Fibroblast of skin of back (primary cell): ENCODE data around the gene CA11. TPM values are rescaled to one million over a fixed set of nuclear protein-coding genes. Genes with fewer than 3 reads are reported as not detected.
A peak's percentile ranks its signal among the peaks of the same experiment; 100 is the strongest.
"Not testable (repeated sequence)": the region's sequence is repeated elsewhere in the genome, so short reads cannot be mapped to it uniquely, and the experiment has no call there.

Experiments
- DNase-seq: peaks from one replicate; pipeline ENCODE4 v3.0.0-alpha.2; 2013
- polyA plus RNA-seq, 2 experiments: library from polyadenylated mRNA; unstranded; fragments of 120-200 nt; gene quantifications; one replicate each; pipeline ENCODE4 v1.2.1, GENCODE V29; 2013; ENCODE audit not compliant: insufficient read length in 2 of 2

Gene CA11
- polyA plus RNA-seq (2013, experiment 1 of 2; ENCODE audit: insufficient read length): 1.3 TPM
- 3.0 TPM for polyA plus RNA-seq (2013, experiment 2 of 2; ENCODE audit: insufficient read length)

DNA sequence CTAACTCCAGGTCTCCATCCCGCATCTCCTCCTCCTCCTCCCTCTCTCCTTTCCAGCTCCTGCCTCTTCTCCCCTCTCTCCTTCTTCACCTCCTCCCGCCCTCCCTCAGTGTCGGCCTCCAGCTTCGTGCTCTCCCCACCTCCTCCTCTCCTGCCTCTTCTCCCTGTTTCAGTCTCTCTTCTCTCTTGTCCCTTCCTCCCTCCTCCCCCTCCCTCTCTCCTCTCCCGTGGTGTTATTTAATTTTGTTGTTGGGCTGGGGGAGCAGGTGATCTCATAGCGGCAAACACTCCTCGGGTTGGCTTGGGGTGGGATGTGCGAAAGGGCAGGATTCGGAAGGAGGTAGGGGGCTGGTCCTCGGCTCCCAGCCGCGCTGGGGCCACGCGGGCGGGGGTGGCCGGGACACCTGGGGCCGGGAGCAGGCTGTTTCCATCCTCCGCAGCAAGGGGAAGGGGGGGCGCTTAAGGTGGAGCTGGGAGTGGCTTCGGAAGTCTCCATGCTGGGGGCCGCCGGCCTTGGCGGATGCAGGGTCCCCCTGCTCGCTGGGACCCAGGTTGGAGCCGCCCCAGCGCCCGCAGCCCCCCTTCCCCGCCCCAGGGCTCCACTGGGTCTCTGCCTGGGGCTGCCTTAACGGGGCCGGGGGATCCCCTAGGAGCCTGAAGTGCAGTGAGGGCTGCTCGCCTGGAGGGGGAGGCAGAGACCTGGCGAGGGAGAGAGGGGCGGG, at the start of gene CA11:
CA11 (minus strand) TSS at position 187 of the 721 bp plus-strand sequence. CDS start 555 bp downstream, outside the sequence.
- peak; percentile 80 for DNase-seq

- not testable (repeated sequence) for DNase-seq
These were observed 47.6 kb upstream of the CA11 start for GRCh38 chr19:48693629-48694028.

GRCh38 chr19:48689449-48689848, 43.5 kb upstream of the CA11 start:
- DNase-seq: no peak

- DNase-seq: no peak
These were observed 41.8 kb upstream of the CA11 start for GRCh38 chr19:48687776-48688175.

DNA sequence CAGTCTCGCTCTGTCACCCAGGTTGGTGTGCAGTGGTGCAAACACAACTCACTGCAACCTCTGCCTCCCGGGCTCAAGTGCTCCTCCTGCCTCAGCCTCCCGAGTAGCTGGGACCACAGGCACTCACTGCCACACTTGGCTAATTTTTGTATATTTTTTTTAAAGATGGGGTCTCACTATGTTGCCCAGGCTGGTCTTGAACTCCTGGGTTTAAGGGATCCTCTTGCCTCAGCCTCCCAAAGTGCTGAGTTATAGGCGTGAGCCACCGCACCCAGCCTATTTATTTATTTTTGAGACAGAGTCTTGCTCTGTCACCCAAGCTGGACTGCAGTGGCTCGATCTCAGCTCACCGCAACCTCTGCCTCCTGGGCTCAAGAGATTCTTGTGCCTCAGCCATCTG, 40.6 kb upstream of the CA11 start:
- not testable (repeated sequence) for DNase-seq

- no peak for DNase-seq
These were observed 40.1 kb upstream of the CA11 start for GRCh38 chr19:48686088-48686487.

GRCh38 chr19:48685583-48685982, 39.6 kb upstream of the CA11 start:
- DNase-seq: no peak

DNA sequence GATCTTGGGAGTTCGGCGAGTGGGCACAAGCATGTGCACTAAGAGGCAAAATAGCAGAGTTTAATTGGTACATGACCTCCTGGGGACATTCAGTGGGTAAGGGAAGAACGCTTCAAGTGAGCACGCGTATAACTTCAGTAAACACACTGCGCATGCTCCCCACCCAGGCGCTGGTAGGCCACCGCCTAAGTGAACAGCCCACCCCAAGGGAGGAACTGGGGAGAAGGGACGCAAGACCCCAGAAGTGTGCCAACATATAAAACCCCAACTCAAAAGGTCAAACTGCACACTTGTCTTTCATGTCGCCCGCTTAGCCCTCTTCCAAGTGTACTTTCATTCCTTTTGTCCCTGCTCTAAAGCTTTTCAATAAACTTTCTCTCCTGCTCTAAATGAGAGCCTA, 37.4 kb upstream of the CA11 start:
- DNase-seq: peak; percentile 50

GRCh38 chr19:48681127-48681470, 35.1 kb upstream of the CA11 start:
- DNase-seq: peak; percentile 16

DNA sequence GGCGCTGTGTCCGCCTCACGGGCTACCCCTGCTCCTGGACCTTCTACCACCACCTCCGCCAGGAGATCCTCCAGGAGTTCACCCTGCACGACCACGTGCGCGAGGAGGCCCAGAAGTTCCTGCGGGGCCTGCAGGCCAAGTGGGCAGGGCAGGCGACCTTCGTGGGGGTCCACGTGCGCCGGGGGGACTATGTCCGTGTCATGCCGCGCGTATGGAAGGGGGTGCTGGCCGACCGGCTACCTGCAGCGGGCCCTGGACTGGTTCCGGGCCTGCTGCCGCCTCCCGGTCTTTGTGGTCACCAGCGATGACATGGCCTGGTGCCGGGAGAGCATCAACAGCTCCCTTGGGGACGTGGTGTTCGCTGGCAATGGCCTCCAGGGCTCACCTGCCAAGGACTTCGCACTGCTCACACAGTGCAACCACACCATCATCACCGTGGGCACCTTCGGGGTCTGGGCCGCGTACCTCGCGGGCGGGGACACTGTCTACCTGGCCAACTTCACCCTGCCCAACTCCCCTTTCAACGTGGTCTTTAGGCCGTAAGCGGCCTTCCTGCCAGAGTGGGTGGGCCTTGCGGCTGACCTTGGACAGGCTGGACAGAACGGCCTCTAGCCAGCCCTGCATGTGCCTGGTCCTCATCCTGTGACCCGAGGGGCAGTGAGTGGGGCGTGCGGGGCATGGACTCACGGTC, 34.6 kb upstream of the CA11 start:
- no peak for DNase-seq

DNA sequence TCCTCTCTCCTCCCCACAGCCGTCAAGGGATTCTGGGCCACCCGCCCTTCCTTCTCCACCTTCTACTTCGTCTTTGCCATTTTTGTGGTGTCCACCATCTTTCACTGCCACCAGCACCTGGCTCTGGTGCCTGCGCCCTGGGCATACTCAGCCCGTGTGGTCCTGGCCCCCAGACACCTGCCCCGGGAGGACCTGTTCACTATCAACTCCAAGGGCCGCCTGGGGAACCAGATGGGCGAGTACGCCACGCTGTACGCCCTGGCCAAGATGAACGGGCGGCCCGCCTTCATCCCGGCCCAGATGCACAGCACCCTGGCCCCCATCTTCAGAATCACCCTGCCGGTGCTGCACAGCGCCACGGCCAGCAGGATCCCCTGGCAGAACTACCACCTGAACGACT, 34.0 kb upstream of the CA11 start:
- not testable (repeated sequence) for DNase-seq

DNA sequence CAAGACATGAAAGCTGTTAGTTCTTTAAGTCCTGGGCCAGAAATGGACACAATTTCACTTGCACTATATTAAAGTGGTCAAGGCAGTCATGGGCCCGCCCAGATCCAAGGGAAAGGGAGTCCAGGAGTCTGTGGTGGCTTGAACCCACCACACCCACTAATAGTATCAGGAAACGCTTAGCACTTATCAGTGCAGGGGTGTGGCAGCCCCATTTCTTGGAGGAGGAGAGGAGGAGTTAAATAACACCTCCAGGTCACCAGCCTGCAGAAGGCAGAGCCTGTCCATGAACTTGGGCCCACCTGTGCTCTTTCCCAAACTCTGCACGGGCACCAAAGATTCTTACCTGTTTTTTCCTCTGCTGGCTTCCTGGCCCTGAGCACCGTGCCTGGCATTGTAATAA, 32.2 kb upstream of the CA11 start:
- no peak for DNase-seq

DNA sequence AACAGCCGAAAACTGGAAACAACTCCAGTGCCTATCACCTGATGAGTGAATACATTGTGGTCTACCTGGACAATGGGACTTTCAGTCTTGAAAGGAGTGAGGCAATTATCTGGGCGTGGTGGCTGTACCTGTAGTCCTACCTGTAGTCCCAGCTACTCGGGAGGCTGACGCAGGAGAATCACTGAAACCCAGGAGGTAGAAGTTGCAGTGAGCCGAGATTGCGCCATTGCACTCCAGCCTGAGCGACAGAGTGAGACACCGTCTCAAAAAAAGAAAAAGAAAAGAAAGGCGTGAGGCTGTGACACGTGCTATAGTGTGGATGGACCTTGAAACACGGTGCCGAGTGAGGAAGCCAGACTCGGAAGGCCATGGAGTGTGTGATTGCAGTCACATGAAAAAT, 30.9 kb upstream of the CA11 start:
- no peak for DNase-seq

GRCh38 chr19:48676487-48676886, 30.5 kb upstream of the CA11 start:
- no peak for DNase-seq

GRCh38 chr19:48674921-48675824, 29.2 kb upstream of the CA11 start:
- peak; percentile 77 for DNase-seq

- DNase-seq: no peak
These were observed 28.3 kb upstream of the CA11 start for GRCh38 chr19:48674216-48674809.

GRCh38 chr19:48673436-48674100, 27.6 kb upstream of the CA11 start:
- no peak for DNase-seq

GRCh38 chr19:48672994-48673393, 27.0 kb upstream of the CA11 start, which contains the start of gene NTN5:
NTN5 (minus strand) TSS chr19:48673017; CDS start chr19:48670986, 2,031 bp downstream.
- no peak for DNase-seq

DNA sequence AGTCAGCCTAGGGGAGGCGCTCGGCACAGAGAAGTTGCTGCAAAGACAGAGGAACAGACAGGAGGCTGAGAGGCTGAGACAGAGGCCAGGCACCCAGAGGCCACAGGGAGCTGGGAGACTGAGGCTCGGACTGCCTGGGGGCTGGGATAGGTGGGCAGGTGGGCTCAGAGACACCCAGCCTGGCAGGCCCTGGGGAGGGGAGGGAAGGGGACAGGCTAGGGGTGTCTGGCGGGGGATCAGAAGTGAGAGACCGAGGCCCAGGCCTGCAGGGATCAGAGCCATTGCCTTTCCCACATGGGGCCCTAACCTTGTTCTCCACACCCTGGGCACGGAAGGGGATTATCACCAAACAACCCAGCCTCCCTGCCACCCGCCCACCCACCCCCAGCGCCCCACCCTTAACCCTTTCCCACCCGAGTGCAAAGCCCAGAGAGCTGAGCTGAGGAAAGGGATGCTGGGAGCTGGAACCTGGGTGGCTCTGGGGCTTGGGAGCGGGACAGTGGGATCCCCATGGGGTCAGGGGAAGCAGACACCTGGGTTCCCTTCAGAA, 25.5 kb upstream of the CA11 start:
- DNase-seq: no peak

DNA sequence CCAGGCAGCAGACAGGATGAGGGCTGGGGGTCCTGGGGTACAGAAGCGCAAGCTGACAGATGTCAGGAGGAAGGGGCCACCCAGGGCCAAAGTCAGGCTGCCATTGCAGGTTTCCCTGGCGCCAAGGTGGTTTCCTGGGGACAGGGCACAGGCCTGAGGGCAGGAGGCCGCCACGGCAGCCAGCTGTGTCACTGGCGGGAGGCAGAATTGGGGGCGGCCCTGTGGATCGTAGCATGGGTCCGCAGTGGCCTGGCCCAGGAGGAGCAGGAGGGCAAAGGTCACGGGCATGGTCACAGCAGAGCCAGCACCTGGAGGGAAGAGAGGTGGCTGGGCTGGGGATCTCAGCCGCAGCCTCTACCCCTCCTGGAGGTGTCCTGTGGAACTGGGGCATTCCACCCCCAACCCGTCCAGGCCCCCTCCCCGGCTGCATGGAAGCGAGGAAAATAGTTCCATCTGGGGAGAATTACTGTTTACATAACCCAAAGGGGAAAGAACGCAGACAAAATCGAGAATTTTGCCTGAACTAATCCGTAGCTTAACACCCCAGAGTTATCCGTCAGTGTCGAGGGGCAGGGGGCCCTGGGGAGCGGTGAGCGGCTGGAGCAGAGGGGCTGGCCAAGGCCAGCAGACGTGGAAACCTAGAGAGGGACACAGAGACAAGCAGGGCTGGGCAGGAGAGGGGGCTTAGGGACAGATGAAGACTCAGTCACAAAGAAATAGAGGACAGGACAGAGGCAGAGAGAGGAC, 24.9 kb upstream of the CA11 start:
- no peak for DNase-seq
